SH-SY5Y (cell line): Measurements from ENCODE around the gene STAB1.

ENCODE experiments used
- GATA2 ChIP-seq: IDR thresholded peaks from 2 replicates; pipeline ENCODE4 v1.6.1; 2011; ENCODE audit warnings: mild to moderate bottlenecking, low read depth, low read length
- GATA3 ChIP-seq: IDR thresholded peaks from 2 replicates; pipeline ENCODE4 v1.6.1; 2011; ENCODE audit warnings: low read depth, mild to moderate bottlenecking, low read length, moderate library complexity

DNA sequence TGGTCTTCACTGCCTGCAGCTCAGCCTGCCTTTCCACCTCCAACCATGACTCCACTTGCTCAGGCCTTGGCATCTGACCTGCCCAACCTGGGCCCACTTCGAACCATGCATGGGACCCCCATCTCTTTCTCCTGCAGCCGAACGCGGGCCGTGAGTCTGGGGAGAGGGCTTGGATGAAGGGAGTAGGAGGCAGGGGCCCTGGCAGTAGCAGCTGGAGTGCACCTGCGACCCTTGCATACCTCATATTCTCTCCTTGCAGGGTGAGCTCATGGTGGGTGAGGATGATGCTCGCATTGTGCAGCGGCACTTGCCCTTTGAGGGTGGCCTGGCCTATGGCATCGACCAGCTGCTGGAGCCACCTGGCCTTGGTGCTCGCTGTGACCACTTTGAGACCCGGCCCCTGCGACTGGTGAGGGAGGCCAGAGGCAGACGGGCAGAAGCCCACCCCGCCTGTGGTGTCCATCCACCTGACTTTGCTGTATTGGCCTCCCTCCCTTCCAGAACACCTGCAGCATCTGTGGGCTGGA lies 25.1 kb downstream of the STAB1 start:
- TF ChIP-seq GATA2 (no peak), GATA3 (no peak)
